SK-N-SH treated with all-trans-retinoic acid at 6 μM for 48 hours (cell line): ENCODE results near the gene NRG4.

Experiments
- ARNTL ChIP-seq: fragments of 450-650 bp; formaldehyde crosslinking; IDR thresholded peaks from 2 replicates; pipeline ENCODE4 v1.5.0; 2020; ENCODE audit warnings: low read depth, mild to moderate bottlenecking, moderate library complexity, borderline replicate concordance
- CSDC2 ChIP-seq: fragments of 250-450 bp; sonication (Bioruptor Pico); IDR thresholded peaks from 2 replicates; pipeline ENCODE4 v1.5.0; 2020; ENCODE audit warnings: mild to moderate bottlenecking, moderate library complexity
- CSRNP3 ChIP-seq: fragments of 250-450 bp; sonication (Bioruptor Pico); IDR thresholded peaks from 2 replicates; pipeline ENCODE4 v1.5.1; 2021; ENCODE audit warnings: mild to moderate bottlenecking, moderate library complexity
- ISL1 ChIP-seq: fragments of 250-450 bp; sonication (Bioruptor Pico); IDR thresholded peaks from 2 replicates; pipeline ENCODE4 v2.1.2; 2022; ENCODE audit warnings: mild to moderate bottlenecking, moderate library complexity
- RARB ChIP-seq: fragments of 250-450 bp; sonication (Bioruptor Pico); IDR thresholded peaks from 2 replicates; pipeline ENCODE4 v1.8.0; 2021; ENCODE audit warnings: mild to moderate bottlenecking, moderate library complexity
- TCF4 ChIP-seq: fragments of 250-450 bp; sonication (Bioruptor Pico); IDR thresholded peaks from 2 replicates; pipeline ENCODE4 v1.8.0; 2021; ENCODE audit warnings: mild to moderate bottlenecking, moderate library complexity, borderline replicate concordance
- ZC3H10 ChIP-seq: fragments of 250-450 bp; sonication (Bioruptor Pico); IDR thresholded peaks from 2 replicates; pipeline ENCODE4 v1.5.1; 2021; ENCODE audit warnings: mild to moderate bottlenecking, moderate library complexity
- ZFP3 ChIP-seq: fragments of 250-450 bp; sonication (Bioruptor Pico); IDR thresholded peaks from 2 replicates; pipeline ENCODE4 v1.5.0; 2020; ENCODE audit warnings: mild to moderate bottlenecking, moderate library complexity
- ZFP30 ChIP-seq: fragments of 450-650 bp; formaldehyde crosslinking; IDR thresholded peaks from 2 replicates; pipeline ENCODE4 v1.5.0; 2022; ENCODE audit warnings: mild to moderate bottlenecking, moderate library complexity
- TF ChIP-seq, protein P1 (sequence below): fragments of 250-450 bp; sonication (Bioruptor Pico); IDR thresholded peaks from 2 replicates; pipeline ENCODE4 v1.8.0; 2021; ENCODE audit warnings: low read depth, mild to moderate bottlenecking, moderate library complexity, borderline replicate concordance

GRCh38 chr15:76024021-76024768 is 12.0 kb upstream of the NRG4 start:
- TF ChIP-seq, protein P1, sequence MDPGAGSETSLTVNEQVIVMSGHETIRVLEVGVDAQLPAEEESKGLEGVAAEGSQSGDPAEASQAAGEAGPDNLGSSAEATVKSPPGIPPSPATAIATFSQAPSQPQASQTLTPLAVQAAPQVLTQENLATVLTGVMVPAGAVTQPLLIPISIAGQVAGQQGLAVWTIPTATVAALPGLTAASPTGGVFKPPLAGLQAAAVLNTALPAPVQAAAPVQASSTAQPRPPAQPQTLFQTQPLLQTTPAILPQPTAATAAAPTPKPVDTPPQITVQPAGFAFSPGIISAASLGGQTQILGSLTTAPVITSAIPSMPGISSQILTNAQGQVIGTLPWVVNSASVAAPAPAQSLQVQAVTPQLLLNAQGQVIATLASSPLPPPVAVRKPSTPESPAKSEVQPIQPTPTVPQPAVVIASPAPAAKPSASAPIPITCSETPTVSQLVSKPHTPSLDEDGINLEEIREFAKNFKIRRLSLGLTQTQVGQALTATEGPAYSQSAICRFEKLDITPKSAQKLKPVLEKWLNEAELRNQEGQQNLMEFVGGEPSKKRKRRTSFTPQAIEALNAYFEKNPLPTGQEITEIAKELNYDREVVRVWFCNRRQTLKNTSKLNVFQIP (CRISPR knock-in tag) = no peak
- TF ChIP-seq ZC3H10 (CRISPR knock-in tag) (no peak), CSRNP3 (no peak), CSDC2 (CRISPR knock-in tag) (no peak), TCF4 (no peak), ARNTL (CRISPR knock-in tag) (no peak), ZFP3 (CRISPR knock-in tag) (no peak), ISL1 (CRISPR knock-in tag) (no peak), ZFP30 (no peak), RARB (CRISPR knock-in tag) (no peak)
